Activated T-helper 1 cell treated with anti-CD3 and anti-CD28 coated beads, Interleukin-12 subunit alpha, Interleukin-12 subunit beta, Interleukin-2, Interleukin-4 antibody, amounts not matched to agents 30 ng/mL and 10 ng/mL and 1 ng/mL, durations not matched to agents 14 hours and 24 hours and 36 hours (primary cell): ENCODE measurements around the gene FADS6. TPM values are rescaled to one million over a fixed set of nuclear protein-coding genes. Genes with fewer than 3 reads are reported as not detected.

Source experiments
- DNase-seq: peaks from one replicate; pipeline ENCODE4 v3.0.0; 2021; ENCODE audit warnings: low spot score
- H3K27ac Mint-ChIP-seq: one replicate; pipeline ENCODE4 v1.8.0; 2021; ENCODE audit warnings: mild to moderate bottlenecking, mixed read lengths
- H3K27me3 Mint-ChIP-seq: one replicate; pipeline ENCODE4 v1.8.0; 2022; ENCODE audit warnings: mild to moderate bottlenecking, moderate library complexity, mixed read lengths; ENCODE audit not compliant: insufficient read depth
- H3K36me3 Mint-ChIP-seq: one replicate; pipeline ENCODE4 v1.8.0; 2021; ENCODE audit warnings: low read depth, mixed read lengths
- H3K4me1 Mint-ChIP-seq: one replicate; pipeline ENCODE4 v1.8.0; 2021; ENCODE audit warnings: low read depth, mixed read lengths
- H3K4me3 Mint-ChIP-seq: one replicate; pipeline ENCODE4 v1.8.0; 2021; ENCODE audit warnings: mild to moderate bottlenecking, moderate library complexity, mixed read lengths
- H3K9me3 Mint-ChIP-seq: one replicate; pipeline ENCODE4 v1.8.0; 2021; ENCODE audit warnings: mixed read lengths
- intact Hi-C: fragments of 100-400 bp; cut with micrococcal nuclease; formaldehyde crosslinking; loops from one replicate; pipeline ENCODE4 v1.15.1; 2024
- total RNA-seq: library from RNA; stranded (reverse); gene quantifications from 2 replicates; pipeline ENCODE4 v1.2.3, GENCODE V29; 2022

FADS6 gene
- total RNA-seq, 1 donor from 2014 or later, result not detected

- no peak overlapping the region for H3K4me3 Mint-ChIP-seq
- H3K27ac Mint-ChIP-seq, result no peak overlapping the region
- no peaks in the 10 kb centered on the region for H3K9me3 Mint-ChIP-seq
- peaks cover 8% of the 10 kb centered on the region for H3K4me1 Mint-ChIP-seq
- intact Hi-C loops, result loop anchor here (1.0 kb wide), 3 partner anchors 13 to 208 kb away; no protein-coding TSS in a partner anchor
- DNase-seq, result no peak
- H3K27me3 Mint-ChIP-seq, result peaks cover 13% of the 10 kb centered on the region
- H3K36me3 Mint-ChIP-seq, result peaks cover 17% of the 10 kb centered on the region
Measured at GRCh38 chr17:74865504-74866197, 27.8 kb downstream of the FADS6 start.

- peak; percentile 54 for DNase-seq
- Mint-ChIP-seq H3K27me3 (peaks cover 15% of the 10 kb centered on the region), H3K27ac (no peak overlapping the region), H3K36me3 (peaks cover 15% of the 10 kb centered on the region), H3K4me3 (no peak overlapping the region), H3K9me3 (no peaks in the 10 kb centered on the region), H3K4me1 (peaks cover 8% of the 10 kb centered on the region)
- intact Hi-C loops, result loop anchor here (1.0 kb wide), 3 partner anchors 13 to 208 kb away; no protein-coding TSS in a partner anchor
Measured at GRCh38 chr17:74864866-74865395, 28.5 kb downstream of the FADS6 start.

- Mint-ChIP-seq H3K36me3 (peaks cover 10% of the 10 kb centered on the region), H3K9me3 (no peaks in the 10 kb centered on the region), H3K4me3 (no peak overlapping the region), H3K4me1 (peaks cover 8% of the 10 kb centered on the region), H3K27me3 (peaks cover 15% of the 10 kb centered on the region), H3K27ac (no peak overlapping the region)
- intact Hi-C loops, result no loop called here
- DNase-seq, result no peak
Measured at GRCh38 chr17:74864297-74864865, 29.1 kb downstream of the FADS6 start.

GRCh38 chr17:74863420-74864296 is 29.8 kb downstream of the FADS6 start:
- intact Hi-C loops, result no loop called here
- peaks cover 22% of the 10 kb centered on the region for H3K27me3 Mint-ChIP-seq
- no peaks in the 10 kb centered on the region for H3K9me3 Mint-ChIP-seq
- no peak overlapping the region for H3K4me3 Mint-ChIP-seq
- peaks cover 12% of the 10 kb centered on the region for H3K4me1 Mint-ChIP-seq
- no peak overlapping the region for H3K27ac Mint-ChIP-seq
- peaks cover 10% of the 10 kb centered on the region for H3K36me3 Mint-ChIP-seq
- no peak for DNase-seq

GRCh38 chr17:74862919-74863318 is 30.5 kb downstream of the FADS6 start:
- H3K4me1 Mint-ChIP-seq, result peaks cover 12% of the 10 kb centered on the region
- intact Hi-C loops, result loop anchor here (1.0 kb wide), 1 partner anchor 119 kb away; no protein-coding TSS in a partner anchor
- peaks cover 10% of the 10 kb centered on the region for H3K36me3 Mint-ChIP-seq

GRCh38 chr17:74862108-74862901 is 31.1 kb downstream of the FADS6 start:
- peaks cover 32% of the 10 kb centered on the region for H3K27me3 Mint-ChIP-seq
- peak; percentile 54 for DNase-seq
- no peak overlapping the region for H3K27ac Mint-ChIP-seq
- intact Hi-C loops, result loop anchor here (1.0 kb wide), 1 partner anchor 118 kb away; no protein-coding TSS in a partner anchor
- H3K36me3 Mint-ChIP-seq, result peaks cover 10% of the 10 kb centered on the region
- no peak overlapping the region for H3K4me3 Mint-ChIP-seq
- peaks cover 12% of the 10 kb centered on the region for H3K4me1 Mint-ChIP-seq
- no peaks in the 10 kb centered on the region for H3K9me3 Mint-ChIP-seq

More at GRCh38 chr17:74862919-74863318, 30.5 kb downstream of the FADS6 start:
- Mint-ChIP-seq H3K4me3 (no peak overlapping the region), H3K9me3 (no peaks in the 10 kb centered on the region), H3K27me3 (peaks cover 26% of the 10 kb centered on the region), H3K27ac (no peak overlapping the region)
- no peak for DNase-seq

GRCh38 chr17:74861662-74862107 is 31.7 kb downstream of the FADS6 start:
- Mint-ChIP-seq H3K27ac (no peak overlapping the region), H3K4me1 (peaks cover 12% of the 10 kb centered on the region), H3K4me3 (no peak overlapping the region), H3K27me3 (peaks cover 38% of the 10 kb centered on the region), H3K36me3 (peaks cover 10% of the 10 kb centered on the region), H3K9me3 (no peaks in the 10 kb centered on the region)
- DNase-seq, result no peak
- intact Hi-C loops, result loop anchor here (1.0 kb wide), 1 partner anchor 117 kb away; no protein-coding TSS in a partner anchor

GRCh38 chr17:74860872-74861661 is 32.4 kb downstream of the FADS6 start:
- Mint-ChIP-seq H3K4me1 (peaks cover 12% of the 10 kb centered on the region), H3K36me3 (peaks cover 10% of the 10 kb centered on the region), H3K4me3 (no peak overlapping the region), H3K9me3 (no peaks in the 10 kb centered on the region), H3K27ac (no peak overlapping the region), H3K27me3 (peaks cover 40% of the 10 kb centered on the region)
- DNase-seq, result no peak
- intact Hi-C loops, result no loop called here

- intact Hi-C loops, result no loop called here
- no peak for DNase-seq
- H3K27ac Mint-ChIP-seq, result no peak overlapping the region
- H3K36me3 Mint-ChIP-seq, result peaks cover 10% of the 10 kb centered on the region
- H3K4me3 Mint-ChIP-seq, result peak overlapping the region; percentile 22
- H3K27me3 Mint-ChIP-seq, result peaks cover 40% of the 10 kb centered on the region
- H3K4me1 Mint-ChIP-seq, result peaks cover 12% of the 10 kb centered on the region
- H3K9me3 Mint-ChIP-seq, result no peaks in the 10 kb centered on the region
Measured at GRCh38 chr17:74860229-74860871, 33.1 kb downstream of the FADS6 start.

- peak within 1 kb of the TSS; percentile 22 for H3K4me3 Mint-ChIP-seq
Measured at GRCh38 chr17:74859459-74860228, 33.8 kb downstream of the FADS6 start, which contains the start of gene GRIN2C. GRIN2C (minus strand) TSS chr17:74859885; CDS start chr17:74855092, 4,793 bp downstream.

More at GRCh38 chr17:74859459-74860228, 33.8 kb downstream of the FADS6 start, which contains the start of gene GRIN2C:
- Mint-ChIP-seq H3K36me3 (peaks cover 7% of the 10 kb centered on the region), H3K27me3 (peaks cover 45% of the 10 kb centered on the region), H3K4me1 (peaks cover 5% of the 10 kb centered on the region), H3K27ac (no peak within 1 kb of the TSS), H3K9me3 (no peaks in the 10 kb centered on the region)
- intact Hi-C loops, result no loop called here
- DNase-seq, result peak; percentile 23
